Gastrocnemius medialis (tissue), 4 donors: ENCODE measurements around the gene CDC42.

Experiments used
- CTCF ChIP-seq, 5 experiments: fragments of 450-650 bp in 3 of 5; fragments of 200-600 bp in 2 of 5; sonication (generic) in 2 of 5; IDR thresholded peaks in 4 of 5; conservative IDR thresholded peaks in 1 of 5; 1 replicate in 4 of 5; 2 replicates in 1 of 5; pipeline ENCODE4 v1.5.1; 2016 to 2019; ENCODE audit warnings: antibody characterized with exemption in 5 of 5, mild to moderate bottlenecking in 3 of 5, moderate library complexity in 3 of 5
- POLR2A ChIP-seq, 2 donors: fragments of 450-650 bp; IDR thresholded peaks; one replicate each; pipeline ENCODE4 v1.6.1; 2017; ENCODE audit warnings: antibody characterized with exemption in 2 of 2, mild to moderate bottlenecking in 2 of 2, moderate library complexity in 2 of 2

DNA sequence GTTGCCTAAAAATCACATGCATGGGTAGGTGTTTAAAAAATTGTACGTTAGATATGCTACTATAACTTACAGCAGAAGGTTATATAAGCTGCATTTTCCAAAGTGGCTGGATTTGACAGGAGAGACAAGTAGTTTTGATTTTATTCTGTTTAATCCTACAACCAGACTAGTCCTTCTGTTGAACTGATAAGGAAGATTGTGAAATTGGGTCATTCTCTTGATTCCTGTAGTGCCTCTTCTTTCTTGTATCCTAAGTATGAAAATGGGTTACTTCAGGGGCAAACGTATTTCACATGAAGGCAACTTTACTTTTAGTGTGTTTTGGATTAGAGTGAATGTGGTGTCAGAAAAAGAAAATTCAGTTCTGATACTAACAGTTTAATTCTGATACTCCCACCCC, 19.0 kb downstream of the CDC42 start:
- TF ChIP-seq POLR2A (IDR thresholded peaks at IDR 0.05) (no peak), CTCF (IDR thresholded peaks at IDR 0.05 in 4 of 5, conservative IDR thresholded peaks at IDR 0.05 in 1 of 5) (no peak)
